Thoracic aorta (tissue), 2 donors: Measurements from ENCODE around the gene PRDX2. TPM values are rescaled to one million over a fixed set of nuclear protein-coding genes. Genes with fewer than 3 reads are reported as not detected.

ENCODE experiments used
- ATAC-seq: fragments of 150-250 bp; one replicate; pipeline ENCODE4 v1.8.0; 2017; ENCODE audit warnings: low read depth; ENCODE audit not compliant: insufficient number of reproducible peaks, low FRiP score
- DNase-seq: peaks from one replicate; pipeline ENCODE4 v3.0.0-alpha.2; 2020; ENCODE audit warnings: low spot score
- H3K27ac ChIP-seq, 2 donors: fragments of 200-600 bp; sonication (generic); 1 replicate in 1 of 2; 2 replicates in 1 of 2; pipeline ENCODE4 v1.5.1; 2016; ENCODE audit warnings: mild to moderate bottlenecking in 2 of 2, moderate library complexity in 2 of 2
- H3K27me3 ChIP-seq: fragments of 200-600 bp; sonication (generic); replicated peaks from 2 replicates; pipeline ENCODE4 v1.6.0; 2016; ENCODE audit warnings: mild to moderate bottlenecking; ENCODE audit not compliant: insufficient read depth
- H3K36me3 ChIP-seq: fragments of 200-600 bp; sonication (generic); one replicate; pipeline ENCODE4 v1.5.1; 2016
- H3K4me1 ChIP-seq, 2 donors: fragments of 200-600 bp; sonication (generic); 1 replicate in 1 of 2; 2 replicates in 1 of 2; pipeline versions ENCODE4 v1.5.1 to v1.6.0; 2016; ENCODE audit warnings: low read depth in 2 of 2, mild to moderate bottlenecking in 1 of 2; ENCODE audit not compliant: control insufficient read depth in 1 of 2
- H3K4me3 ChIP-seq: fragments of 200-600 bp; sonication (generic); 2 replicates; pipeline ENCODE4 v1.5.1; 2016; ENCODE audit warnings: mild to moderate bottlenecking
- H3K9me3 ChIP-seq: fragments of 200-600 bp; sonication (generic); 2 replicates; pipeline ENCODE4 v1.5.1; 2016
- total RNA-seq, 2 donors: library from RNA; depleted of rRNA; stranded (reverse); fragments of >200 nt; gene quantifications; one replicate each; pipeline versions ENCODE4 v1.1.0 to v1.2.3, GENCODE V29; 2016
- TF ChIP-seq, protein P1 (sequence below): fragments of 200-600 bp; sonication (generic); IDR thresholded peaks from one replicate; pipeline ENCODE4 v1.5.1; 2019; ENCODE audit warnings: antibody characterized with exemption

PRDX2 gene
- total RNA-seq, 2 donors from 2014 or later: 107 to 235 TPM

DNA sequence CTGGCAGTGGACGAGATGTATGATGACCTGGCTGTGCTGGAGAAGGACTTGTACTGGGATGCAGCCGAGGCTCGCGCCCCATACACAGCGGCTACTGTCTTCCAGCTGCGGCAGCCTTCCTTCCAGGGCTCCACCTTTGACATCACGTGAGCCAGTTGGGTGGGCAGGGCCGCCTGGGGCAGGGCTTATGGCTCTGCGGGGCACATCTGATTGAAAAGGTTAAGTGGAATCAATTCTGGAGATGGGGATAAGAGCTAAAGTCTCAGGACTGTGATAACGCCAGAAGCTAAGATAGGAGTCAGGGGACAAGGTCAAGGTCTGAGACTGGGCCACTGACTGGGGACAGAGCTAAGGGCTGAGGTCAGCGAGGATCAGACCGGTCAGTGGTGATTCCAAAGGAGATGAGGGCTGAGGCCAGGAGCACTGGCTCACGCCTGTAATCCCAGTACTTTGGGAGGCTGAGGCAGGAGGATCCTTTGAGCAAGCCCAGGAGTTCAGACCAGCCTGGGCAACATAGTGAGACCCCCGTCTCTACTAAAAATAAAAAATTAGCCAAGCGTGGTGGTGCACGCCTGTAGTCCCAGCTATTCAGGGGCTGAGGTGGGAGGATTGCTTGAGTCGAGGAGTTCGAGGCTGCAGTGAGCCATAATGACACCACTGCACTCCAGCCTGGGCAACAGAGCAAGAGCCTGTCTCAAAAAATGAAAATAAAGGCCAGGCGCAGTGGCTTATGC lies 45.3 kb downstream of the PRDX2 start:
- DNase-seq (no peak), ATAC-seq (no peak)
- Histone ChIP-seq H3K4me3 (no peak overlapping the region), H3K27ac (no peak overlapping the region), H3K36me3 (no peaks in the 10 kb centered on the region), H3K4me1 (peaks cover 8 to 13% of the 10 kb centered on the region in 2 donors), H3K9me3 (no peaks in the 10 kb centered on the region), H3K27me3 (no peaks in the 10 kb centered on the region)
- TF ChIP-seq, protein P1, sequence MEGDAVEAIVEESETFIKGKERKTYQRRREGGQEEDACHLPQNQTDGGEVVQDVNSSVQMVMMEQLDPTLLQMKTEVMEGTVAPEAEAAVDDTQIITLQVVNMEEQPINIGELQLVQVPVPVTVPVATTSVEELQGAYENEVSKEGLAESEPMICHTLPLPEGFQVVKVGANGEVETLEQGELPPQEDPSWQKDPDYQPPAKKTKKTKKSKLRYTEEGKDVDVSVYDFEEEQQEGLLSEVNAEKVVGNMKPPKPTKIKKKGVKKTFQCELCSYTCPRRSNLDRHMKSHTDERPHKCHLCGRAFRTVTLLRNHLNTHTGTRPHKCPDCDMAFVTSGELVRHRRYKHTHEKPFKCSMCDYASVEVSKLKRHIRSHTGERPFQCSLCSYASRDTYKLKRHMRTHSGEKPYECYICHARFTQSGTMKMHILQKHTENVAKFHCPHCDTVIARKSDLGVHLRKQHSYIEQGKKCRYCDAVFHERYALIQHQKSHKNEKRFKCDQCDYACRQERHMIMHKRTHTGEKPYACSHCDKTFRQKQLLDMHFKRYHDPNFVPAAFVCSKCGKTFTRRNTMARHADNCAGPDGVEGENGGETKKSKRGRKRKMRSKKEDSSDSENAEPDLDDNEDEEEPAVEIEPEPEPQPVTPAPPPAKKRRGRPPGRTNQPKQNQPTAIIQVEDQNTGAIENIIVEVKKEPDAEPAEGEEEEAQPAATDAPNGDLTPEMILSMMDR: no peak

DNA sequence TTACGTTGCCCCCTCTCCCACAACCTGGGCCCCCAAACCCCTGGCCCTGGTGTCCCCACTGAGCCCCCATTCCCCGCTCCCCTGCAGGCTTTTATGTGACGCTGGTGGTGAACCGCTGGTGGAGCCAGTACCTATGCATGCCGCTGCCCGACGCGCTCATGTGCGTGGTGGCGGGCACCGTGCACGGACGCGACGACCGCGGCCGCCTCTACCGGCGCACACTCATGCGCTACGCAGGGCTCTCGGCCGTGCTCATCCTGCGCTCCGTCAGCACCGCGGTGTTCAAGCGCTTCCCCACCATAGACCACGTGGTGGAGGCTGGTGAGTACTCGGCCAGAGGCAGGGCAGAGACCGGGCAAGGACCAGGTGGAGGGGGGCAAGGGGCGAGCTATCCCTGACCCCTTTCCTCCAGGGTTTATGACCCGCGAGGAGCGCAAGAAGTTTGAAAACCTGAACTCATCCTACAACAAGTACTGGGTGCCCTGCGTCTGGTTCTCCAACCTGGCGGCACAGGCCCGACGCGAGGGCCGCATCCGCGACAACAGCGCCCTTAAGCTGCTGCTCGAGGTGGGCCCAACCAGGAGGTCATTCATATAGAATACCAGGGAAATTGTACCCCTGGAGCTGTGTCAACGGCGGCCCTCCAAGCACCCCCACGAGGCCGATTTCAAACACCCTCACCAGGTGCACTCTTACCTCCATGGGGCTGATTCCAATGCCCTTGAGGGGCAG lies 47.0 kb downstream of the PRDX2 start:
- no peaks in the 10 kb centered on the region for H3K27me3 ChIP-seq
- no peak for DNase-seq
- H3K9me3 ChIP-seq: no peaks in the 10 kb centered on the region
- no peak overlapping the region for H3K27ac ChIP-seq
- no peaks in the 10 kb centered on the region for H3K36me3 ChIP-seq
- ATAC-seq: no peak
- no peak overlapping the region for H3K4me3 ChIP-seq
- TF ChIP-seq, protein P1: no peak
- H3K4me1 ChIP-seq: peaks cover 8 to 13% of the 10 kb centered on the region in 2 donors

DNA sequence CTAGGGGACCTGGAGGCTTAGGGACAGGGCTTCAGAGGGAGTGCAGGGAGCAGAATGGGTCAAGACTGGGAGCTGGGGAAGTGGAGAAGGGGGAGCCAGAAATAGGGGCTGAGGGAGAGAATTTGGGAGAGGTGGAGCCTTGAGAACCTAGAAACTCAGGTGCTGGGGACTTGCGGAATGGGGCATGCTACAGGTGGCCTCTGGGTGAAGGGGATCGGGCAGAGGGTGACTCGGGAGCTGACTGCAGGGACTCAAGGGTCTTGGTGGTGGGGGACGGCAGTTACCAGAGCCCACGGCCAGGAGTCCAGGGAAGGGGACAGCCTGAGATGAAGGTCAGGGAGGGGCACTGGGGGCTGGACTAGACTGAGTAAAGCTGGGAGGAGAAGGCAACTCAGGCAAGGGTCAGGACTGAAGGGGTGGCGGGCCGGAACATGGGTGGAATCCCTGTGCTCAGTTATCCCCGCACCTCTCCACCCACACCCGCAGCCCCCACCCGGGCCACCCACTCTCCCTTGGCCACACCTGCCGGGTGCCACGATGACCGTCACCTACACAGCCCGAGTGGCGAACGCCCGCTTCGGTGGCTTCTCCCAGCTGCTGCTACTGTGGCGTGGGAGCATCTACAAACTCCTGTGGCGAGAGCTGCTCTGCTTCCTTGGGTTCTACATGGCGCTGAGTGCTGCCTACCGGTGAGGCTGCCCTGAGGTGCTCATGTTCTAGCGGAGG lies 49.4 kb downstream of the PRDX2 start:
- Histone ChIP-seq H3K27ac (no peak overlapping the region), H3K4me3 (no peak overlapping the region), H3K9me3 (no peaks in the 10 kb centered on the region), H3K4me1 (peaks cover 2 to 4% of the 10 kb centered on the region in 2 donors), H3K36me3 (peaks cover 9% of the 10 kb centered on the region), H3K27me3 (no peaks in the 10 kb centered on the region)
- DNase-seq: no peak
- TF ChIP-seq, protein P1: no peak
- ATAC-seq: no peak

DNA sequence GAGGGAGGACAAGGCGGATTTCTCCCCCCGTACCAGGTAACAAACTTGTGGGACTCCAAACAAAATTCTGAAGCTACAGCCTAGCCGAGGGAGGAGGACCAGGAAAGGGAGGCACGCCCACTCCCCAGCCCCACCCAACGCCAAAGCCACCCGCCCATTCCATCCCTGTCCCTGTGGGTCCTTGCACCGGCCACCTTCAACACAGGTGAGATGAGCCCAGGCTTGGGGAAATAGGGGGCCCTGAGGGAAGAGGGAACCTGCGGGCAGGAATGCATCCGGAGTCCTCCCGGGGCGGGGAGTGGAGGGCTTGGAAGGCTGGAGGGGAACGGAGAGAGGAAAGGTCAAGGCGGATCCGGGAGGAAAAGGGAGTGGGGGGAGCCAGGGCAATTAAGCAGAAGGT lies 50.0 kb downstream of the PRDX2 start, which contains the start of gene BEST2:
TSS of gene BEST2 (plus strand) at position 157 of the 400 bp plus-strand sequence. CDS start 802 bp downstream, outside the sequence.
- Histone ChIP-seq H3K4me3 (no peak within 1 kb of the TSS), H3K27me3 (no peaks in the 10 kb centered on the region), H3K4me1 (no peaks in the 10 kb centered on the region), H3K9me3 (no peaks in the 10 kb centered on the region), H3K27ac (no peak within 1 kb of the TSS), H3K36me3 (peaks cover 12% of the 10 kb centered on the region)
- DNase-seq (no peak), ATAC-seq (no peak)
- TF ChIP-seq, protein P1: no peak

DNA sequence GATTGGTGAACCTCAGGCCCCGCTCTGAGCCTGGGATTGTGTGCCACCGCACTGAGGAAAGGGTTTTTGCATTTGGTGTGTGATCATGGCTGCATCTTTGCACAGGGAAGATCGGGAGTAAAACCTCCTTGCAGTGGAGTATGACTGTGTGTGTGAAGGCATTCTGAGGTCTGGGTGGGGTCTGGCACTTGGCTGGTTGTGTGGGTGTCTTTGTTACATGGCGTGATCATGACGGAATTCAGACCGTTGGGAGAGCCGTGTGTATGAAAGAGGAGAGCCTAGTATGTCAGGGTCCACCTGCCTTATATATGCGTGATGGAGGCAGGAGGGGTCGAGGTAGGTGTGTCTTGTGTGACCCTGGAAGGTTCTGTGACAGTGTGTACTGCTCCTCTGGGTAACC lies 50.7 kb downstream of the PRDX2 start:
- H3K27ac ChIP-seq: no peak overlapping the region
- no peak for ATAC-seq
- TF ChIP-seq, protein P1: no peak
- H3K27me3 ChIP-seq: no peaks in the 10 kb centered on the region
- no peak for DNase-seq
- no peaks in the 10 kb centered on the region for H3K4me1 ChIP-seq
- peaks cover 20% of the 10 kb centered on the region for H3K36me3 ChIP-seq
- no peak overlapping the region for H3K4me3 ChIP-seq
- H3K9me3 ChIP-seq: no peaks in the 10 kb centered on the region
